ENCODE data around the gene DHPS. TPM values are rescaled to one million over a fixed set of nuclear protein-coding genes. Genes with fewer than 3 reads are reported as not detected.

The DHPS gene
- total RNA-seq, result 50.4 and 52.5 TPM in 2 replicates

DNA sequence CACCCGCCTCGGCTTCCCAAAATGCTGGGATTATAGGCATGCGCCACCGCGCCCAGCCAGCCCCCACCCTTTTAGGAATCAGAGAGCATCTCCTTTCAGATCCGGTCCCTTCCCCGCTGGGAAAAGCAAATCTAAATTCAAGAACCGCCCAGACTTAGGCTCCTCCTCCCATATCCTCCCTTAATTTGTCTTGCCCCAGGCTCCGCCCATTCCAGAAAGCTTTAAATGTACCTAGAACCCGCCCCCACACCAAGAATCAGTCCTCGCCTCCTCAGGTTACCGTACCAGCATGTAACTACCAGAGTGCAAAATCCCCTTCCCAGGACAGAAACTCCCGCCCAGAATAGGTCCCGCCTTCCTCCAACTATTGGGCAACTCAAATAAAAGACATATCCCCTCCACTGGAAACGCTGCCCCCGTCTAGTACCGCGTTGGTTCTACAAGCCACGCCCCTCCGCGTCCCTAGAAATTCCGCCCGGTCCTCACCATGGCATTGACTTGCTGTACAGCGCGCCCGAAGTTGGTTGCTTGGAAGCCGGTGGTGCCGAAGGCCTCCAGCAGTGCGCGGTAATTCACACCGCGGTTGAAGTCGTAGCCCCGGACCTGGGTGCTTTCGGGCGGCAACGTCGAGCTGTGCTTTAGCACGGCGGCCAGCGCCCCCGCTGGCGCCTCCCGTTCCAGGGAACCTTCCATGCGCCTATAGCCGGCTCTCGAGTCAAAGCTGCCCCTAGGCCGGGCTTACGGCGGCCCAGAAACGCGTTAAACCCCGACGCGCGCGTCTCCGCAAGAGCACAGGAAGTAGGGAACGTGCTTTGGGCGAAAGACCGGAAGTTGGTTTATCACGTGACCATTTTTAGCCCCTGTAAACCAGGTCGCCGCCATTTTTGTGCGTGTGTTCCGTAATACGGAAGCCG, at the start of gene DHPS:
TSS of gene DHPS (minus strand) at position 807 of the 914 bp plus-strand sequence. CDS start at position 693, 114 bp downstream.
- Histone ChIP-seq H3K79me2 (ENCODE audit: insufficient read depth, low read length) (peaks cover 12% of the 10 kb centered on the region), H3K27me3 (ENCODE audit: insufficient read depth, low read length) (no peaks in the 10 kb centered on the region), H3K36me3 (ENCODE audit: insufficient read depth, low read length) (peaks cover 27% of the 10 kb centered on the region), H3K4me3 (ENCODE audit: insufficient read depth, low read length) (peak within 1 kb of the TSS; percentile 86), H3K9me3 (ENCODE audit: low read depth, low read length) (no peaks in the 10 kb centered on the region), H2AFZ (ENCODE audit: low read length) (peak within 1 kb of the TSS; percentile 84), H4K20me1 (ENCODE audit: insufficient read depth, low read length) (peaks cover 14% of the 10 kb centered on the region), H3K4me2 (ENCODE audit: insufficient read depth, low read length) (peak within 1 kb of the TSS; percentile 90), H3K27ac (ENCODE audit: low read depth, low read length) (peak within 1 kb of the TSS; percentile 90), H3K4me1 (ENCODE audit: insufficient read depth, low read length) (no peaks in the 10 kb centered on the region)
- DNase-seq (ENCODE audit: insufficient read length, low spot score, missing footprints), result peak; percentile 99
- TF ChIP-seq, protein P1, sequence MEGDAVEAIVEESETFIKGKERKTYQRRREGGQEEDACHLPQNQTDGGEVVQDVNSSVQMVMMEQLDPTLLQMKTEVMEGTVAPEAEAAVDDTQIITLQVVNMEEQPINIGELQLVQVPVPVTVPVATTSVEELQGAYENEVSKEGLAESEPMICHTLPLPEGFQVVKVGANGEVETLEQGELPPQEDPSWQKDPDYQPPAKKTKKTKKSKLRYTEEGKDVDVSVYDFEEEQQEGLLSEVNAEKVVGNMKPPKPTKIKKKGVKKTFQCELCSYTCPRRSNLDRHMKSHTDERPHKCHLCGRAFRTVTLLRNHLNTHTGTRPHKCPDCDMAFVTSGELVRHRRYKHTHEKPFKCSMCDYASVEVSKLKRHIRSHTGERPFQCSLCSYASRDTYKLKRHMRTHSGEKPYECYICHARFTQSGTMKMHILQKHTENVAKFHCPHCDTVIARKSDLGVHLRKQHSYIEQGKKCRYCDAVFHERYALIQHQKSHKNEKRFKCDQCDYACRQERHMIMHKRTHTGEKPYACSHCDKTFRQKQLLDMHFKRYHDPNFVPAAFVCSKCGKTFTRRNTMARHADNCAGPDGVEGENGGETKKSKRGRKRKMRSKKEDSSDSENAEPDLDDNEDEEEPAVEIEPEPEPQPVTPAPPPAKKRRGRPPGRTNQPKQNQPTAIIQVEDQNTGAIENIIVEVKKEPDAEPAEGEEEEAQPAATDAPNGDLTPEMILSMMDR (IDR thresholded peaks at IDR 0.05; ENCODE audit: extremely low read depth, low read depth, low read length), result no peak

DNA sequence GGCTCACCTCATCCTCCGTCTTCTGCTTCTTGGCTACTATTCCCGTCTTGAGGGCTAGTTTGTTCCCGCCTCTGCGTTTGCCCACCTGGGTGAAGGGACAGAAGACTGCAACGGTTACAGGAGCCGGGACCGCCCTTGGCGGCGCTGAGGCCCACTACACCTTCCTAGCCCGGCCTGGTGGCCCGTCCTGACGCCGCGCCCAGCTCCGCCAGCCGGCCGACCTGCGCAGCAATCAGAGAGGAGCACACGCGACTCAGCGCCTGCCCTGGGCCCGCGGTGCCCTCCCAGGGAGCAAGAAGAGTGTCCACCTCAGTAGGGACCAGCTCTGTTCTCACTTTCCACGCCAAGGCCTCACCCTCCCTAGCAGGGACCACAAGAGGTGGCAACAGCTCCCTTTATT, 49.7 kb upstream of the DHPS start:
- H3K4me2 ChIP-seq (ENCODE audit: insufficient read depth, low read length), result no peak overlapping the region
- H3K4me3 ChIP-seq (ENCODE audit: insufficient read depth, low read length), result no peak overlapping the region
- no peak overlapping the region for H2AFZ ChIP-seq (ENCODE audit: low read length)
- H3K9me3 ChIP-seq (ENCODE audit: low read depth, low read length), result no peaks in the 10 kb centered on the region
- H3K79me2 ChIP-seq (ENCODE audit: insufficient read depth, low read length), result peaks cover 53% of the 10 kb centered on the region
- H3K27me3 ChIP-seq (ENCODE audit: insufficient read depth, low read length), result no peaks in the 10 kb centered on the region
- TF ChIP-seq, protein P1 (IDR thresholded peaks at IDR 0.05; ENCODE audit: extremely low read depth, low read depth, low read length), result no peak
- H3K4me1 ChIP-seq (ENCODE audit: insufficient read depth, low read length), result peaks cover 18% of the 10 kb centered on the region
- no peak overlapping the region for H3K27ac ChIP-seq (ENCODE audit: low read depth, low read length)
- H3K36me3 ChIP-seq (ENCODE audit: insufficient read depth, low read length), result peaks cover 42% of the 10 kb centered on the region
- DNase-seq (ENCODE audit: insufficient read length, low spot score, missing footprints), result no peak
- peaks cover 38% of the 10 kb centered on the region for H4K20me1 ChIP-seq (ENCODE audit: insufficient read depth, low read length)

DNA sequence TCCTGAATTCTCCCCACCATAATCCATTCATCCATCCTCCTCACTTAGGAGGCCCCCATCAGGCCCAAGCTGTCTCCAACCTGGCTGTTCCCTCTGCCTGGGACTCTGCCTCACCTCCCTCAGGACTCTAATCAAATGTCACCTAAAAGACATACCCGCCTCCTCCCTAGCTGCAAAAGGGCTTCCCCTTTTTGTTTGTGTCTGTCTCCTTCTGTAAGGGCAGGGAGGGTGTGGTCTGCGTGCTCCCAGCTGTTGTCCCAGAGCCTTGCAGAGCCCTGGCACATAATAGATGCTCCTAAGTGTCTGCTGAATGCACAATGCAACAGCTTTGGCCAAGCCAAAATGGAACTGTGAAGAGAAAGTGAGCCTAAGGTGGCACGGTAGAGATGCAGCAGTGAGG, 48.4 kb upstream of the DHPS start:
- no peak overlapping the region for H3K4me2 ChIP-seq (ENCODE audit: insufficient read depth, low read length)

More for the DNA sequence above, 48.4 kb upstream of the DHPS start:
- Histone ChIP-seq H4K20me1 (ENCODE audit: insufficient read depth, low read length) (peaks cover 38% of the 10 kb centered on the region), H3K4me3 (ENCODE audit: insufficient read depth, low read length) (no peak overlapping the region), H3K4me1 (ENCODE audit: insufficient read depth, low read length) (peaks cover 16% of the 10 kb centered on the region), H3K27me3 (ENCODE audit: insufficient read depth, low read length) (no peaks in the 10 kb centered on the region), H3K36me3 (ENCODE audit: insufficient read depth, low read length) (peaks cover 42% of the 10 kb centered on the region), H3K9me3 (ENCODE audit: low read depth, low read length) (no peaks in the 10 kb centered on the region), H3K27ac (ENCODE audit: low read depth, low read length) (no peak overlapping the region), H2AFZ (ENCODE audit: low read length) (no peak overlapping the region), H3K79me2 (ENCODE audit: insufficient read depth, low read length) (peaks cover 53% of the 10 kb centered on the region)
- TF ChIP-seq, protein P1 (IDR thresholded peaks at IDR 0.05; ENCODE audit: extremely low read depth, low read depth, low read length), result no peak
- peak; percentile 21 for DNase-seq (ENCODE audit: insufficient read length, low spot score, missing footprints)
